Measurements from ENCODE around the gene CYP46A1. TPM values are rescaled to one million over a fixed set of nuclear protein-coding genes. Genes with fewer than 3 reads are reported as not detected.

Gene CYP46A1
- total and polyA plus RNA-seq, 2 donors (not counting 1 experiment from before 2014, with no cell fraction given) = 0.11 to 0.33 TPM

DNA sequence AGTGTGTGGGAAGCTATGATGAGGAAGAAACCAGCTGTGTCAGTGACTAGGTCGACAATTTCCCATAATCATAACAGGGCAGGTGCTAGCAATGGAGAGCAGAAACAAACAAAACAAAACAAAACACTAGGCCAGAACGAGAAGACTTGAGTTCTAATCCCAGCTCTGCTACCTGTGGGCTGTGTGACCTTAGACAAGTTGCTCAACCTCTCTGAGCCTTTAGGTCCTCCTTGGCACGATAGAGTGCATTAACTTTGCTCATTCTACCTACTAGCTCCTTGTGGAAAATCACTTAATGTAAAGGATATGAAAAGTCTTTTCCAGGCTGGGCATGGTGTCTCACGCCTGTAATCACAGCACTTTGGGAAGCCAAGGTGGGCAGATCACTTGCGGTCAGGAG is 27.9 kb upstream of the CYP46A1 start:
- Histone ChIP-seq H3K4me2 (ENCODE audit: extremely low read depth, insufficient read depth, low read length) (no peak overlapping the region), H3K27me3 (ENCODE audit: control insufficient read depth, insufficient read depth, low read length) (peaks cover 6% of the 10 kb centered on the region), H3K9me3 (ENCODE audit: control insufficient read depth, insufficient read depth, low read depth, low read length) (no peaks in the 10 kb centered on the region), H2AFZ (ENCODE audit: low read length) (no peak overlapping the region), H3K4me1 (ENCODE audit: control insufficient read depth, extremely low read depth, insufficient read depth, low read length) (no peaks in the 10 kb centered on the region), H4K20me1 (ENCODE audit: control insufficient read depth, extremely low read depth, insufficient read depth, low read length) (no peaks in the 10 kb centered on the region), H3K27ac (ENCODE audit: insufficient read depth, low read length) (no peak overlapping the region), H3K9ac (ENCODE audit: insufficient read depth, low read length) (no peak overlapping the region), H3K4me3 (replicated peaks in 1 of 4; ENCODE audit: control extremely low read depth in 1 of 4, insufficient read depth in 1 of 4, low read depth in 3 of 4, low read length in 4 of 4) (no peak overlapping the region), H3K79me2 (ENCODE audit: control insufficient read depth, insufficient read depth, low read length) (no peaks in the 10 kb centered on the region), H3K36me3 (ENCODE audit: control insufficient read depth, insufficient read depth, low read length) (no peaks in the 10 kb centered on the region)
- TF ChIP-seq EZH2 (IDR thresholded peaks at IDR 0.05; ENCODE audit: low read length, missing control alignments) (no peak), CTCF (conservative IDR thresholded peaks at IDR 0.05 in 1 of 2, IDR thresholded peaks at IDR 0.05 in 1 of 2; ENCODE audit: low read depth in 1 of 2, low read length in 2 of 2) (no peak)
- DNase-seq (ENCODE audit: low read depth in 2 of 2) = no peak

- H3K79me2 ChIP-seq (ENCODE audit: control insufficient read depth, insufficient read depth, low read length) = no peaks in the 10 kb centered on the region
- H3K4me1 ChIP-seq (ENCODE audit: control insufficient read depth, extremely low read depth, insufficient read depth, low read length) = no peaks in the 10 kb centered on the region
- H2AFZ ChIP-seq (ENCODE audit: low read length) = no peak overlapping the region
- no peak for DNase-seq (ENCODE audit: low read depth in 2 of 2)
- H4K20me1 ChIP-seq (ENCODE audit: control insufficient read depth, extremely low read depth, insufficient read depth, low read length) = no peaks in the 10 kb centered on the region
- H3K27me3 ChIP-seq (ENCODE audit: control insufficient read depth, insufficient read depth, low read length) = peaks cover 6% of the 10 kb centered on the region
- H3K9me3 ChIP-seq (ENCODE audit: control insufficient read depth, insufficient read depth, low read depth, low read length) = no peaks in the 10 kb centered on the region
- no peak overlapping the region for H3K4me3 ChIP-seq (replicated peaks in 1 of 4; ENCODE audit: control extremely low read depth in 1 of 4, insufficient read depth in 1 of 4, low read depth in 3 of 4, low read length in 4 of 4)
- TF ChIP-seq CTCF (conservative IDR thresholded peaks at IDR 0.05 in 1 of 2, IDR thresholded peaks at IDR 0.05 in 1 of 2; ENCODE audit: low read depth in 1 of 2, low read length in 2 of 2) (no peak), EZH2 (IDR thresholded peaks at IDR 0.05; ENCODE audit: low read length, missing control alignments) (no peak)
- no peaks in the 10 kb centered on the region for H3K36me3 ChIP-seq (ENCODE audit: control insufficient read depth, insufficient read depth, low read length)
- H3K4me2 ChIP-seq (ENCODE audit: extremely low read depth, insufficient read depth, low read length) = no peak overlapping the region
- no peak overlapping the region for H3K27ac ChIP-seq (ENCODE audit: insufficient read depth, low read length)
- no peak overlapping the region for H3K9ac ChIP-seq (ENCODE audit: insufficient read depth, low read length)
Observed at GRCh38 chr14:99657645-99658155, 26.4 kb upstream of the CYP46A1 start.

- Histone ChIP-seq H3K27ac (ENCODE audit: insufficient read depth, low read length) (no peak overlapping the region), H3K79me2 (ENCODE audit: control insufficient read depth, insufficient read depth, low read length) (no peaks in the 10 kb centered on the region), H3K27me3 (ENCODE audit: control insufficient read depth, insufficient read depth, low read length) (peaks cover 6% of the 10 kb centered on the region), H4K20me1 (ENCODE audit: control insufficient read depth, extremely low read depth, insufficient read depth, low read length) (no peaks in the 10 kb centered on the region), H2AFZ (ENCODE audit: low read length) (no peak overlapping the region), H3K9me3 (ENCODE audit: control insufficient read depth, insufficient read depth, low read depth, low read length) (no peaks in the 10 kb centered on the region), H3K9ac (ENCODE audit: insufficient read depth, low read length) (no peak overlapping the region), H3K4me2 (ENCODE audit: extremely low read depth, insufficient read depth, low read length) (no peak overlapping the region), H3K4me1 (ENCODE audit: control insufficient read depth, extremely low read depth, insufficient read depth, low read length) (no peaks in the 10 kb centered on the region), H3K36me3 (ENCODE audit: control insufficient read depth, insufficient read depth, low read length) (no peaks in the 10 kb centered on the region), H3K4me3 (replicated peaks in 1 of 4; ENCODE audit: control extremely low read depth in 1 of 4, insufficient read depth in 1 of 4, low read depth in 3 of 4, low read length in 4 of 4) (no peak overlapping the region)
- DNase-seq (ENCODE audit: low read depth in 2 of 2) = peak in 1 of 2 donors; percentile 27
- TF ChIP-seq CTCF (conservative IDR thresholded peaks at IDR 0.05 in 1 of 2, IDR thresholded peaks at IDR 0.05 in 1 of 2; ENCODE audit: low read depth in 1 of 2, low read length in 2 of 2) (no peak), EZH2 (IDR thresholded peaks at IDR 0.05; ENCODE audit: low read length, missing control alignments) (no peak)
Observed at GRCh38 chr14:99658218-99658845, 25.8 kb upstream of the CYP46A1 start.
